GM21717 (cell line): ENCODE data around the gene DIP2A.
"Not testable (repeated sequence)": the region's sequence is repeated elsewhere in the genome, so short reads cannot be mapped to it uniquely, and the experiment has no call there.

Experiments used
- ATAC-seq: cut with Tn5 transposase; IDR thresholded peaks from one replicate; pipeline ENCODE4 v1.9.1; 2021; ENCODE audit warnings: mild to moderate bottlenecking, moderate library complexity; ENCODE audit not compliant: unreplicated experiment

The DIP2A gene

DNA sequence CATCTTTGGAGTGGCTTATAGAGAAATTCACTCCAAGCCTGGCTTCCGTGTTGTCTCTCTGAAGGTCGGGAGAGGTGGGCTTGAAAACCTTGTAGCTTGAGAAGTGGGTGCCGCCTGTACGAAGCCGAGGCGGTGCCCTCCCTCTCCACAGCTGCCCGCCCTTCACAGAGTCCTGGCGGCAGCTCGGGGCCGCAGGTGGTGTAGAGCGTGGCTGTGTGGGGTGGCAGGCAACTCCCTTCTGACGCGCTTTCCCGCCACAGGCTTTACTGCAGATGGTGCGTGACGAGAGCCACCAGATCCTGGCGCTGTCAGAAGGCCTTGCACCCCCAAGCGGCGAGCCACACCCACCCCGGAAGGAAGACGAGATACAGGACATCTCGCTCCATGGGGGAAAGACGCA is 33.1 kb upstream of the DIP2A start:
- ATAC-seq: no peak

DNA sequence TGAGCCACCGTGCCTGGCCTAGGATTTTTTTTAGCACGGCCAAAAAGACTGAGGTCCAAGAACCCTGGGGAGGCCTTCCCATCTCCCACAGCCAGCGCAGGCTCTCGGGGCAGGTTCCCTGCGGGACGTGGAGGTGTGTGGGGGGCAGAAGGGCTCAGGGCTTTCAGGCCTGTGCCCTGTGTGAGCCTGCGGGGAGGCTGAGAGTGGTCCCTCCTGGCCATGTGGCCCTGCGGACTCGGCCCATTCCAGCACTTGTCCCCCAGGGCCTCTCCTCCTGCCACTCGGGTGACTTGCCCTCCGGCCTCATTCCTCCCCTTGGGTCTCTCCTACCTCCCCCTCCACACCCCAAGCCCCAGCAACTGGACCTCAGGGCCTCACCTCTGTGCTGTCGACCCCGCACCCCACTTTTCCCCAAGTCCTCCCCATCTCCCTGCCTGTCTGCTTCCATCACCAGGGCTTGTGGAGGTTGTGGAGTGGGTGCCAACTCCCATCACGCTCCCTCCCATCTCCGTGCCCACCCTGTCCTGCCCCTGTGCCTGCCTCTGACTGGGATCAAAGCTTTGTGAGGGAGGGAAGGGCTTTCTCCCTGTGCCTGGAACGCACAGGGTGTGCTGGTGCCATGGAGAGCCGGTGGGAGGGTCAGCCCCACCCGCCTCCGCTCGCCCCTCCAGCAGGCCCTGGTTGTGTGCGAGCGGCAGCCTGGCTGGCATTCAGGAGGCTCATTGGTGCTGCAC is 32.2 kb upstream of the DIP2A start:
- ATAC-seq: no peak

- no peak for ATAC-seq
Observed at GRCh38 chr21:46427516-46427915, 31.2 kb upstream of the DIP2A start.

DNA sequence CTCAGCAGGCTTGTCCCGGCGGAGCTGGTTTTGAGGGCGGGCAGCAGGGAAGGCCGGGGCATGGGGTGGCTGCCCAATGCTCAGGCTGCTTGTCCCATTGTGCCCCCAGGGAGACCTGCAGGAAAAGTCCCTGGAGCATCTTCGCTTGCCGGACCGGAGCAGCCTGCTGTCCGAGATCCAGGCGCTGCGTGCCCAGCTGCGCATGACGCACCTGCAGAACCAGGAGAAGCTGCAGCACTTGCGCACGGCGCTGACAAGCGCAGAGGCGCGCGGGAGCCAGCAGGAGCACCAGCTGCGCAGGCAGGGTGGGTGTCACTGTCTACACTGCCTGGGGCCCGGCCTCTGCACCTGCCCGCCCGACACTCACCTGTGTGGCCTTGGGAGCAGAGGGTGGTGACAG is 30.4 kb upstream of the DIP2A start:
- no peak for ATAC-seq

DNA sequence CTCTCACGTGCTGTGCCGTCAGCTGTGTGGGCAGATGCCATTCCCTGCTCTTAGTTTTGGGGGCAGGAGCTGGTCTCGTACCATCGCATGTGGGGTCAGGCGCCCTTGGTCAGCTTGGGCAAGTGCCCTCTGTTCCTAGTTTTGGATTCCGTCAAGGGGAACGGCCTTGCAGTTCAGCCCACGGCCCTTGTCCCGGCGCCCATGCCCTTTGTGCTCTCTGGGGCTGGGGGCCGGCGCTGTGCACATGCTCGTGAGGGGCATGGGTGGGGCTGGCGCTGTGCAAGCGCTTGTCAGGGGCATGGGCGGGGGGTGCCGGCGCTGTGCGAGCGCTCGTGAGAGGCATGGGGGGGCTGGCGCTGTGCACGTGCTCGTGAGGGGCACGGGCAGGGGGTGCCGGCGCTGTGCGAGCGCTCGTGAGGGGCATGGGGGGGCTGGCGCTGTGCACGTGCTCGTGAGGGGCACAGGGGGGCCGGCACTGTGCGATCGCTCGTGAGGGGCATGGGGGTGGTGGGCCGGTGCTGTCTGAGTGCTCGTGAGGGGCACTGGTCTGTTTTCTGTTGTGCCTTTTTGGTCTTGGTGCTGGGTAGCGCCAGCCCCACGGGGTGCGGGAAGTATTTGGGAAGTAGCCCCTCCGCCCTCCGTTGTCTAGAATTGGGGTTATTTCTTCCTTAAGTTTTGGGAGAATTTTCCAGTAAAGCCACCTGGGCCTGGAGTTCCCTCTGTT is 29.5 kb upstream of the DIP2A start:
- ATAC-seq: no peak

- no peak for ATAC-seq
Observed at GRCh38 chr21:46429754-46430681, 28.7 kb upstream of the DIP2A start.

GRCh38 chr21:46431448-46431847 is 27.2 kb upstream of the DIP2A start:
- ATAC-seq: no peak

DNA sequence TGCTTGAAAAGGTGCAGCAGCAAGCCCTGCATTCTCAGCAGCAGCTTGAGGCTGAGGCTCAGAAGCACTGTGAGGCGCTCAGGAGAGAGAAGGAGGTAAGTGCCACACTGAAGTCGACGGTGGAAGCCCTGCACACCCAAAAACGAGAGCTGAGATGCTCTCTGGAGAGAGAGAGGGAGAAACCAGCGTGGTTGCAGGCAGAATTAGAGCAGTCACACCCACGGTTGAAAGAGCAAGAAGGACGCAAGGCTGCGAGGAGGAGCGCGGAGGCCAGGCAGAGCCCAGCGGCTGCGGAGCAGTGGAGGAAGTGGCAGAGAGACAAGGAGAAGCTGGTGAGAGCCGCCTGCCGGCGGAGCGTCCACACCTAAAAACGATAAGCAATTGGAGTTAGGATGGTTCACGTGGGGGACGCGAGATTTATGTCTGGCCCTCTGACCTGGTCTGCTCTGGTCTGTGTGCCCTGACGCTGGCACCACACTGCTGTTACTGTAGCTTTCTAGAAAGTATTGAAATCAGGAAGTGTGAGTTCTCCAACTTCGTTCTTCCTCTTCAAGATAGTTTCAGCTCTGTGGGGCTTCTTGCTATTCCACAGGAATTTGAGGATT is 26.7 kb upstream of the DIP2A start:
- no peak for ATAC-seq

GRCh38 chr21:46433116-46433515 is 25.6 kb upstream of the DIP2A start:
- not testable (repeated sequence) for ATAC-seq

DNA sequence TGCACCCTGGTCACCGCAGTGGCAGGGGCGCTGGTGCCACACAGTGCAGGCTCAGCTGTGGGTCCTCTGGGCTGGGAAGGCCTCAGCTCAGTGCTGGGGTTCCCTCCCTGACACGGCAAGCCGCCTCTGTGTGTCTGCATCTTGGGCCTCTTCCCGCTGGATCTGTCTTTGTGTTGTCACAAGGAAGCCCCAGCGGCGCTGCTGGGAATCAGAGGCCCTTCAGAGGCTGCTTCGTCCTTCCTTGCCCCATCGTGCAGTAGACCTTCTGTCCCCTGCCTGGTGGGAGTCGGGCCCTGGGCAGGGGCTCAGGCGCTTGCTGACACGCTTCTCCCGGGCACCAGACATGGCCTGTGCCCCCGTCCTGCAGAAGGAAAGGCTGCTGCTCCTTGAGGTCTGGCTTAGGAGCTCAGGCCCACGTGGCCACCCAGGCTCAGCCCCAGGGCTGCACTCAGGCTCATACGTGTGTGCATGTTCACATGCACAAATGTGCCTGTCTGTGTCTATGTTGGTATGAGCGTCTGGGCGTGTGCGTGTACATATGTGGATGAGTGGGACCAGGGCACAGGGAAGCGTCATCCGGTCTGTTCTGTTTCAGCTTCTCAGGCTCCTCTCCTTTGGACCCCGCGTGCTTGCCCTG is 24.3 kb upstream of the DIP2A start:
- ATAC-seq: no peak

GRCh38 chr21:46435786-46436227 is 22.9 kb upstream of the DIP2A start:
- ATAC-seq: no peak

- ATAC-seq: no peak
Observed at GRCh38 chr21:46436621-46437020, 22.1 kb upstream of the DIP2A start.

DNA sequence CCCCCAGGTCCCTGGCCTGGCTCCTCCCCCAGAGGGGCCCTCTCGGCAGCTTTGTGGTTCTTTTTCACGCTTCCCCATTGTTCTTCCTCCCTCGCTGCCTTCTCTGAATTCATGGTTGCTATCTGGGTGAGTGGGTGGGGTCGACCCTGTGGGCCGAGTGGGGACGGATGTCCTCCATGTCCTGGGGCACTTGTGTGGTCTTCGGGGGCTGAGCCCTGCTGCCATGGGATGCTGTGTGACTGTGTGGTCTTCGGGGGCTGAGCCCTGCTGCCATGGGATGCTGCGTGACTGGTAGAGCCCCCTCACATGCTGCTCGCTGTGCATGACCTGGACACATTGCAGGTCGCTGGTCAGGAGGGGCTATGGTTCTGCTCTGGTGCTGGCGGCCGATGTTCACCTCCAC is 21.6 kb upstream of the DIP2A start:
- no peak for ATAC-seq

GRCh38 chr21:46437511-46437910 is 21.2 kb upstream of the DIP2A start:
- ATAC-seq: no peak

DNA sequence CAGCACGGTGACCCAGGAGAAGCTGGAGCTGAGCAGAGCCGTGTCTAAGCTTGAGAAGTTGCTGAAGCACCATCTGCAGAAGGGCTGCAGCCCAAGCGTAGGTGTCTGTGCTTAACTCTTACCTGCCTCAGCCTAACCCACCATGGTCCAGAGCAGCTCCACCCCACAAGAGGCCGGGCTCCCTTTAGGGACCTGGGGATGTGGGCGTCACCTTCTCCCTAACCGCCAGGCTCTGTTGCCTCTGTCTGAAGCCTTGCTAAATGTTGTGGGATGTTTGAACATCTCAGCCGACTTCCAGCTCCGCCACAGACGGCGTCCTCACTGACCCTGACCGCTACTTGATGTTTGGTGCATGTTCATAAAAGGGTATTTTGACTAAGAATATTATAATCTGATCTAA is 20.4 kb upstream of the DIP2A start:
- ATAC-seq: no peak

DNA sequence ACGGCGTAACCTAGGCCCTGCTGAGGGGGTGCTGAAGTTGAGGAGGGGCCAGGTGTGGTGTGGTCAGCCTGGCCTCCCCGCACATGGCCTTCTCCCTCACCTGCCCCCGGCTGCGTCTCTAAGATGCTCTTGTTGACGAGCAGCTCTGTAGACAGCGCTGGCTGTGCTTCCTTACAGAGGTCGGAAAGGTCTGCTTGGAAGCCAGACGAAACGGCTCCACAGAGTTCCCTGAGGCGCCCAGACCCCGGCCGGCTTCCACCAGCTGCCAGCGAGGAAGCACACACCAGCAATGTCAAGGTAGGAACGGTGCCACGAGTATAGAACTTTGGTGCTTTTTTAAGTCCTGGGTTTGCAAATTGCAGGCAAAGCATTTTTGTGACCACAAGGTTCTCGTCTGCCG is 18.8 kb upstream of the DIP2A start:
- ATAC-seq: no peak

DNA sequence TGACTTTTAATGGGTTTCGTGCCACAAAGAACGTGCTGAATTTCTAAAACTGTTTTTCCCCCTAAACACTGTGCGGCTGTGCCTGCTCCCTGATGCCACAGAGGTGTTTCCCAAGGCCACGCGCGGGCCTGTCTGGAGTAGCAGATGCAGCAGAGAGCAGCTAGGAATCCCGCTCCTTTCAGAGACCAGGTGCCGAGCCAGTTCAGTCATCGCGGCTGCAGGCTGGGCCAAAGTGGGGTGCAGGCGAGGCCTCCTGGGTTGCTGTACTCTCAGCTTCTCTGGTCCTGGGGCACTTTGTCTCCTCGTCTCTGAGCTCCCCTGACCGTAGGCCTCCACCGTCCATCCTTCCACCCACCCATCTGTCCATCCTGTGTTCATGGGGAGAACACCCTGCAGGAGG is 17.4 kb upstream of the DIP2A start:
- no peak for ATAC-seq

DNA sequence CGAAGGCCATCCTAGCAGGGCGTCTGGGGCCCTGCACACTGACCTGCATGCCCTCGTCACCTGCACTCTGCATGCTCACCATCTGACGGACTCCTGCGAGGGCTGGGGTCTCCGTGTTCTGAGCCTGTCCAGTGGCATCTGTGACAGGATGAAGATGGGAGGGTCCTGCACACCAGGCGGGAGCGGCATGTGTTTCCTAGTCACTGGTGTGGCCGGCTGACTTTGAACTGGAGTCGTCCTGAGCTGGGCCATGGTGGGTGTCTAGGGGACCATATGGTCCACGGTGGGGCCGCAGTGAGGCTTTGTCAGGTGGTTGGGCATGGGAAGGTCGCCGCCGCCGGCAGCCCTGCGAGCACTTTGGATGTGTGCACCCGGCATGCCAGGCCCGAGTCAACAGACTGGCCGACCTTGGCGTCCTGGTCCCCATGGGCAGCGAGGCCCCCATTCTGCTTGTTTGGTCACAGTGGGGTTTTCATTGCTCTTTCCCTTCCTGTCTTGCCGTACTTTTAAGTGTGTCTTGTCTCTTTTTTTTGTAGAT is 16.7 kb upstream of the DIP2A start:
- ATAC-seq: no peak

DNA sequence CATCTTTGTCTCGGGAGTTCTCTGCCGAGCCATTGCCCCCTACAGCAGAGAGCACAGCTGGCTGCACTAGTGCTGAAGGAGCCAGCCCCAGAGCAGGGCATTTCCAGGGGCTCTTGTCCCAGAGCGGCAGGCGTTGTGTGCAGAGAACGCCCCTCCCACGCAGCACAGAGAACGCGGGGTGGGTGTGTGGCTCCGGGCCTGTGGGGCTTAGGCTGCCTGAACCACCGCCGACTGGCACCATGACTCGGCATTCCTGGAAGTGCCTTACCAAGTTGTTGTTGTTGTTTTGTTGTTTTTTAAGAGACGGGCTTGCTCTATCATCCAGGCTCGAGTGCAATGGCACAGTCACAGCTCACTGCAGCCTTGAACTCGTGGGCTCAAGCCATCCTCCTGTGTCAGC is 15.8 kb upstream of the DIP2A start:
- ATAC-seq: no peak

DNA sequence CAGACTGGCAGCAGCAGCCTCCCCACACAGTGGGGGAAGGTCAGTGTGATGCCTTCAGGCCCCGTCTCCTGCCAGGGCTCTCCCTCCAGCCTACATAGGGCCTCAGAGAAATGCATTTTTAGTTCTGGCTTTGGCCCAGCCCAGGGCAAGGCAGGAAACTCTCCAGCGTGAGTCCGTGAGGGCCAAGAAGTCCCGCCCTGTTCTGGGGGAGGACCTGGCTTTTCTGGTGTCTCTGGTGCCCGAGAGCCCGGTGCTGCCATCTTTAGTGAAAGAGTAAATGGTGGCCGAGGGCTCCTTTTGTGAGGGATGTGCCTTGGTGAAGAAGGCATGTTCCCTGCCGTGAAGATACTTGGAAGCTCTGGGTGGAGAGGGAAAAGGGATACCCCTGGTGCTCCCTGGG is 14.8 kb upstream of the DIP2A start:
- ATAC-seq: no peak
